Testis (tissue), 2 donors: ENCODE results near the gene FGFR3.

ENCODE experiments used
- POLR2A ChIP-seq: fragments of 450-650 bp; IDR thresholded peaks from one replicate; pipeline ENCODE4 v1.6.1; 2017; ENCODE audit warnings: antibody characterized with exemption, mild to moderate bottlenecking, moderate library complexity
- TF ChIP-seq, protein P1 (sequence below), 3 experiments: fragments of 450-650 bp in 2 of 3; fragments of 200-600 bp in 1 of 3; sonication (generic) in 1 of 3; IDR thresholded peaks; one replicate each; pipeline ENCODE4 v1.5.1; 2016 to 2019; ENCODE audit warnings: antibody characterized with exemption in 3 of 3, mild to moderate bottlenecking in 2 of 3, moderate library complexity in 1 of 3

DNA sequence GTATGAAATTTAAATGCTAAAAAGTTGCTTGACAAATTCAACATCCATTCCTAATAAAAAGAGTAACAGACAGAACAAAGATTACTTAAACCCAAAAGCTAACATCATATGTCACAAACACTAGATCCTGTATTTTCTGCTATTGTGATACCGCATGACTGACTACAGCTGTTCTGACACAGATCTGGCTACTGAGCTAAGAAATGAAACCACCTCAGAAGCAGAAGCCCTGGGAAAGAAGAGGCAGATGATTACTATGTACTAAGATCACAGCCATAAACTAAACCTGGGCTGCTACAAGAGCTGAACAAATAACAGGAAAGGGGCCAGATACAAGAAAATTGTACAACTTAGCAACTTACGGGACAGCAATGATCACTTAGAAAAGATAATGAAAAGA is 53.5 kb downstream of the FGFR3 start:
- no peak for TF ChIP-seq POLR2A
- TF ChIP-seq, protein P1, sequence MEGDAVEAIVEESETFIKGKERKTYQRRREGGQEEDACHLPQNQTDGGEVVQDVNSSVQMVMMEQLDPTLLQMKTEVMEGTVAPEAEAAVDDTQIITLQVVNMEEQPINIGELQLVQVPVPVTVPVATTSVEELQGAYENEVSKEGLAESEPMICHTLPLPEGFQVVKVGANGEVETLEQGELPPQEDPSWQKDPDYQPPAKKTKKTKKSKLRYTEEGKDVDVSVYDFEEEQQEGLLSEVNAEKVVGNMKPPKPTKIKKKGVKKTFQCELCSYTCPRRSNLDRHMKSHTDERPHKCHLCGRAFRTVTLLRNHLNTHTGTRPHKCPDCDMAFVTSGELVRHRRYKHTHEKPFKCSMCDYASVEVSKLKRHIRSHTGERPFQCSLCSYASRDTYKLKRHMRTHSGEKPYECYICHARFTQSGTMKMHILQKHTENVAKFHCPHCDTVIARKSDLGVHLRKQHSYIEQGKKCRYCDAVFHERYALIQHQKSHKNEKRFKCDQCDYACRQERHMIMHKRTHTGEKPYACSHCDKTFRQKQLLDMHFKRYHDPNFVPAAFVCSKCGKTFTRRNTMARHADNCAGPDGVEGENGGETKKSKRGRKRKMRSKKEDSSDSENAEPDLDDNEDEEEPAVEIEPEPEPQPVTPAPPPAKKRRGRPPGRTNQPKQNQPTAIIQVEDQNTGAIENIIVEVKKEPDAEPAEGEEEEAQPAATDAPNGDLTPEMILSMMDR (IDR thresholded peaks at IDR 0.05): no peak
